SK-N-SH treated with all-trans-retinoic acid at 6 μM for 48 hours (cell line): Measurements from ENCODE around the gene COL6A6.

Source experiments
- ATAC-seq: fragments of 200-7000 bp; cut with Tn5 transposase; 3 replicates; pipeline ENCODE4 v1.9.1; 2020; ENCODE audit warnings: mild to moderate bottlenecking, moderate library complexity
- ARNTL ChIP-seq: fragments of 450-650 bp; formaldehyde crosslinking; IDR thresholded peaks from 2 replicates; pipeline ENCODE4 v1.5.0; 2020; ENCODE audit warnings: low read depth, mild to moderate bottlenecking, moderate library complexity, borderline replicate concordance
- BACH2 ChIP-seq: fragments of 250-450 bp; sonication (Bioruptor Pico); IDR thresholded peaks from 2 replicates; pipeline ENCODE4 v1.9.0; 2021; ENCODE audit warnings: mild to moderate bottlenecking, borderline replicate concordance
- CSDC2 ChIP-seq: fragments of 250-450 bp; sonication (Bioruptor Pico); IDR thresholded peaks from 2 replicates; pipeline ENCODE4 v1.5.0; 2020; ENCODE audit warnings: mild to moderate bottlenecking, moderate library complexity
- ESRRG ChIP-seq: fragments of 250-450 bp; sonication (Bioruptor Pico); IDR thresholded peaks from 2 replicates; pipeline ENCODE4 v1.6.1; 2021; ENCODE audit warnings: mild to moderate bottlenecking
- GLIS3 ChIP-seq: fragments of 250-450 bp; sonication (Bioruptor Pico); IDR thresholded peaks from 2 replicates; pipeline ENCODE4 v1.5.0; 2020; ENCODE audit warnings: mild to moderate bottlenecking, moderate library complexity
- PATZ1 ChIP-seq: fragments of 250-450 bp; sonication (Bioruptor Pico); IDR thresholded peaks from 2 replicates; pipeline ENCODE4 v1.8.0; 2020; ENCODE audit warnings: mild to moderate bottlenecking, moderate library complexity, borderline replicate concordance
- POU6F1 ChIP-seq: fragments of 250-450 bp; sonication (Bioruptor Pico); IDR thresholded peaks from 2 replicates; pipeline ENCODE4 v1.8.0; 2021; ENCODE audit warnings: low read depth, mild to moderate bottlenecking, moderate library complexity, borderline replicate concordance
- PPARA ChIP-seq: fragments of 250-450 bp; sonication (Bioruptor Pico); IDR thresholded peaks from 2 replicates; pipeline ENCODE4 v1.5.0; 2020; ENCODE audit warnings: mild to moderate bottlenecking, borderline replicate concordance
- RARB ChIP-seq: fragments of 250-450 bp; sonication (Bioruptor Pico); IDR thresholded peaks from 2 replicates; pipeline ENCODE4 v1.8.0; 2021; ENCODE audit warnings: mild to moderate bottlenecking, moderate library complexity
- SNAI2 ChIP-seq: fragments of 250-450 bp; sonication (Bioruptor Pico); IDR thresholded peaks from 2 replicates; pipeline ENCODE4 v1.5.0; 2020; ENCODE audit warnings: mild to moderate bottlenecking, moderate library complexity
- TCF4 ChIP-seq: fragments of 250-450 bp; sonication (Bioruptor Pico); IDR thresholded peaks from 2 replicates; pipeline ENCODE4 v1.8.0; 2021; ENCODE audit warnings: mild to moderate bottlenecking, moderate library complexity, borderline replicate concordance
- TOX ChIP-seq: fragments of 250-450 bp; sonication (Bioruptor Pico); IDR thresholded peaks from 2 replicates; pipeline ENCODE4 v1.8.0; 2021; ENCODE audit warnings: mild to moderate bottlenecking, moderate library complexity, borderline replicate concordance
- TSHZ2 ChIP-seq: fragments of 250-450 bp; sonication (Bioruptor Pico); IDR thresholded peaks from 2 replicates; pipeline ENCODE4 v1.5.0; 2020; ENCODE audit warnings: mild to moderate bottlenecking, moderate library complexity
- ZC3H10 ChIP-seq: fragments of 250-450 bp; sonication (Bioruptor Pico); IDR thresholded peaks from 2 replicates; pipeline ENCODE4 v1.5.1; 2021; ENCODE audit warnings: mild to moderate bottlenecking, moderate library complexity
- ZFP3 ChIP-seq: fragments of 250-450 bp; sonication (Bioruptor Pico); IDR thresholded peaks from 2 replicates; pipeline ENCODE4 v1.5.0; 2020; ENCODE audit warnings: mild to moderate bottlenecking, moderate library complexity
- ZFP30 ChIP-seq: fragments of 450-650 bp; formaldehyde crosslinking; IDR thresholded peaks from 2 replicates; pipeline ENCODE4 v1.5.0; 2022; ENCODE audit warnings: mild to moderate bottlenecking, moderate library complexity
- ZNF565 ChIP-seq: fragments of 450-650 bp; formaldehyde crosslinking; conservative IDR thresholded peaks from 2 replicates; pipeline ENCODE4 v1.5.0; 2020; ENCODE audit warnings: low read depth, mild to moderate bottlenecking, moderate library complexity
- ZNF70 ChIP-seq: fragments of 450-650 bp; formaldehyde crosslinking; IDR thresholded peaks from 2 replicates; pipeline ENCODE4 v1.5.0; 2020; ENCODE audit warnings: mild to moderate bottlenecking, moderate library complexity
- ZNF8 ChIP-seq: fragments of 450-650 bp; formaldehyde crosslinking; IDR thresholded peaks from 2 replicates; pipeline ENCODE4 v1.5.0; 2020; ENCODE audit warnings: mild to moderate bottlenecking, moderate library complexity
- TF ChIP-seq, protein P1 (sequence below): fragments of 250-450 bp; sonication (Bioruptor Pico); IDR thresholded peaks from 2 replicates; pipeline ENCODE4 v1.5.1; 2021; ENCODE audit warnings: mild to moderate bottlenecking, moderate library complexity
- TF ChIP-seq, protein P2 (sequence below): fragments of 250-450 bp; sonication (Bioruptor Pico); IDR thresholded peaks from 2 replicates; pipeline ENCODE4 v1.5.1; 2020; ENCODE audit warnings: low read depth, mild to moderate bottlenecking, moderate library complexity

COL6A6 gene

DNA sequence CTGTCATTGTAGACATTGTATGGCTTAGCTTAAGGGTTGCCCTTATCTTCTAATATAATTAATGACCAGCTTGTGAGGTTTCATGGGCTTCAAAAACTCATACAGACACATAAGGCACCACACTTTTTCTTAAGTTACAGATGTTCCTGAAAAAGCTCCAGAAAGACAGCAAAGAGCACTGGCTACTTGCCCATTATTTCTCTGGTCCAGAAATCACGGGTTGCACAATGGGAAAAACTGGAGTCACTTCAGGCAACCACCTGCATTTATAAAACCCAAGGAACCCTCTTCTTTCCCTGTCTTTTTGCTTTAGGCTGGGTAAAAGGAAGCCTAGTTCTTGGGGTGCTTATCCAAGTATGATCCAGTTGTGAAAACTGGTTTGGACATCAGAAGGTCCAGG, 2.3 kb upstream of the COL6A6 start:
- TF ChIP-seq ZNF565 (CRISPR knock-in tag) (no peak), PPARA (CRISPR knock-in tag) (no peak), TOX (no peak)
- TF ChIP-seq, protein P1, sequence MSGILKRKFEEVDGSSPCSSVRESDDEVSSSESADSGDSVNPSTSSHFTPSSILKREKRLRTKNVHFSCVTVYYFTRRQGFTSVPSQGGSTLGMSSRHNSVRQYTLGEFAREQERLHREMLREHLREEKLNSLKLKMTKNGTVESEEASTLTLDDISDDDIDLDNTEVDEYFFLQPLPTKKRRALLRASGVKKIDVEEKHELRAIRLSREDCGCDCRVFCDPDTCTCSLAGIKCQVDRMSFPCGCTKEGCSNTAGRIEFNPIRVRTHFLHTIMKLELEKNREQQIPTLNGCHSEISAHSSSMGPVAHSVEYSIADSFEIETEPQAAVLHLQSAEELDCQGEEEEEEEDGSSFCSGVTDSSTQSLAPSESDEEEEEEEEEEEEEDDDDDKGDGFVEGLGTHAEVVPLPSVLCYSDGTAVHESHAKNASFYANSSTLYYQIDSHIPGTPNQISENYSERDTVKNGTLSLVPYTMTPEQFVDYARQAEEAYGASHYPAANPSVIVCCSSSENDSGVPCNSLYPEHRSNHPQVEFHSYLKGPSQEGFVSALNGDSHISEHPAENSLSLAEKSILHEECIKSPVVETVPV (CRISPR knock-in tag), result no peak
- no peak for ATAC-seq

DNA sequence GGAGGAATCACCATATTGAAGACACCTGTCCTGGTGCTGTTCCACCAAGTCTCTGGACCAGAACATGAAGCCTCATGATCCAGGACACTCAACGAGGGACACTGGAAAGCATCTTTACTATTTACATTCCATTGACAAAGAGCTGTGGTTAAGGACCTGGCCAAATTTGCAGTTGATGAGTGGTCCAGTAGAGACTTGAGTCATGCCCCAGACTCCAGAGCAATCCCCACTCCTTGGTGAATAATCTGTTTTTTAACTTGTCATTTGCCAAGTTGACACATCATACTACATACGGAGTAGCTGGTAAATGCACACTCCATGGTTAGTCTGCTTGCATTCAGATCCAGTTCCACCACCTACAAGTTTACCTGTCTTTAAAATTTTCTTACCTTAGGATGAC, 1.2 kb upstream of the COL6A6 start:
- no peak for TF ChIP-seq GLIS3 (CRISPR knock-in tag)
- no peak for TF ChIP-seq ESRRG (CRISPR knock-in tag)
- TF ChIP-seq, protein P2, sequence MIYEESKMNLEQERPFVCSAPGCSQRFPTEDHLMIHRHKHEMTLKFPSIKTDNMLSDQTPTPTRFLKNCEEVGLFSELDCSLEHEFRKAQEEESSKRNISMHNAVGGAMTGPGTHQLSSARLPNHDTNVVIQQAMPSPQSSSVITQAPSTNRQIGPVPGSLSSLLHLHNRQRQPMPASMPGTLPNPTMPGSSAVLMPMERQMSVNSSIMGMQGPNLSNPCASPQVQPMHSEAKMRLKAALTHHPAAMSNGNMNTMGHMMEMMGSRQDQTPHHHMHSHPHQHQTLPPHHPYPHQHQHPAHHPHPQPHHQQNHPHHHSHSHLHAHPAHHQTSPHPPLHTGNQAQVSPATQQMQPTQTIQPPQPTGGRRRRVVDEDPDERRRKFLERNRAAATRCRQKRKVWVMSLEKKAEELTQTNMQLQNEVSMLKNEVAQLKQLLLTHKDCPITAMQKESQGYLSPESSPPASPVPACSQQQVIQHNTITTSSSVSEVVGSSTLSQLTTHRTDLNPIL (CRISPR knock-in tag), result no peak
- TF ChIP-seq ZNF70 (CRISPR knock-in tag), result no peak
- TF ChIP-seq POU6F1 (CRISPR knock-in tag), result no peak
- no peak for TF ChIP-seq ZNF8 (CRISPR knock-in tag)
- TF ChIP-seq TSHZ2 (CRISPR knock-in tag), result no peak
- TF ChIP-seq PATZ1 (CRISPR knock-in tag), result no peak
- no peak for TF ChIP-seq RARB (CRISPR knock-in tag)
- no peak for TF ChIP-seq ZFP3 (CRISPR knock-in tag)
- TF ChIP-seq CSDC2 (CRISPR knock-in tag), result no peak
- TF ChIP-seq ZNF565 (CRISPR knock-in tag), result no peak
- TF ChIP-seq ZFP30 (CRISPR knock-in tag), result no peak
- no peak for TF ChIP-seq TCF4
- no peak for ATAC-seq

- TF ChIP-seq GLIS3 (CRISPR knock-in tag), result no peak
- TF ChIP-seq, protein P2 (CRISPR knock-in tag), result no peak
- no peak for TF ChIP-seq ARNTL (CRISPR knock-in tag)
- no peak for TF ChIP-seq BACH2
- no peak for TF ChIP-seq SNAI2
- no peak for TF ChIP-seq ZC3H10 (CRISPR knock-in tag)
- no peak for TF ChIP-seq ZNF8 (CRISPR knock-in tag)
- no peak for TF ChIP-seq POU6F1 (CRISPR knock-in tag)
- no peak for TF ChIP-seq CSDC2 (CRISPR knock-in tag)
- TF ChIP-seq PPARA (CRISPR knock-in tag), result no peak
- no peak for TF ChIP-seq ZFP30 (CRISPR knock-in tag)
- no peak for TF ChIP-seq TCF4
- TF ChIP-seq, all 23 proteins: peak for 0
- no peak for ATAC-seq
Measured at GRCh38 chr3:130517602-130518001, 625 bp downstream of the COL6A6 start.
